Esophagus mucosa (tissue), 1 donor: ENCODE results near the gene IGFL4. TPM values are rescaled to one million over a fixed set of nuclear protein-coding genes. Genes with fewer than 3 reads are reported as not detected.

Experiments used
- ATAC-seq: fragments of 200-7000 bp; cut with Tn5 transposase; one replicate; pipeline ENCODE4 v1.9.1; 2020
- total RNA-seq: library from RNA; stranded (reverse); gene quantifications from one replicate; pipeline ENCODE4 v1.2.4, GENCODE V29; 2023
- donor health status: DM: yes; HTN: yes; CAD: no.

The IGFL4 gene
- total RNA-seq, 1 donor from 2014 or later = 0.24 TPM

DNA sequence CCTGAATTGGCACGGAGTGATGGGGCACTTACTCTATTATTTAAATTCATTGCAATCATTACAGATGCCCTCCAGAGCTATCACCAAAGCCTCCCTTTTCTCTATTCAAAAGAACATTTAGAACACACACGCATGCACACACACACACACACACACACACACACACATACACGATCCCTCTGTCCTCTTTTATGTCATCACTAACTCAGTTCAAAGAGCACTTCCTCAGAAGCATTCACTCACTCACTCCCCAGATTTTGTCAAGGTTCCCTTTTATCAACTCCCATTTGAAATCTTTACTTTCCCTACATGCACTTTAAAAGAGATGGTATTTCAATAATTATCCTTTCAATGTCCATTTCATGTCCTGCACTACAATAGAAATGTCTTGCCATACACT, 22.4 kb upstream of the IGFL4 start:
- ATAC-seq = no peak

DNA sequence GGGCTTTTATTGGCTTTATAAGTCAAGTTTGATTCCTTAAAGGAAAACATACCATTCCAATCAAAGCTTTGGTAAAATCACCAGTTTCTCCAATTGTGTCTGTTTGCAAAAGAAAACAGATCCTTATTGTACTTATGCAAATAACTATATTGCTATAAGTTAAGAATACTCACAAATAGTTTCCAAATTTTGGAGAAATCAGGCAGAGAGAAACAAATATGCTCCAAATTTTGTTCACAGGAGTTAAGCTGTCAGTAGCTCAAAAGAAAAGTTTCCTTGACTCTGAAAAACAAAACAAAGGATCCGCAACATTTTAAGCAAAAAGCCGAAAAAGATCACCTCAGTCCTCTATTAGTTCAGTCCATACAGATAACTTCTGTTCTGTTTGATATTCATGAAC, 19.2 kb upstream of the IGFL4 start:
- ATAC-seq = no peak

DNA sequence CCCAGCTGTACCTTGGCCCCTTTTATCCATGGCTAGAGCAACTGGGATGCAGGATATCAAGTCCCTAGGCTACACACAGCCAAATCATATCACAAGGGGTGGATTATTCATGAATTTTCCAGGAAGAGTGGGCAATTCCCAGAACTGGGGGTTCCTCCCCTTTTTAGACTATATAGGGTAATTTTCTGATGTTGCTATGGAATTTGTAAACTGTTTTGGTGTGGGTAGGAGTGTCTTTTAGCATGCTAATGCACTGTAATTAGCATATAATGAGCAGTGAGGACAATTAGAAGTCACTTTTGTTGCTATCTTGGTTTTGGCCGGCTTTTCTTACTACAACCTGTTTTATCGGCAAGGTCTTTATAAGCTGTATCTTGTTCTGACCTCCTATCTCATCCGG, 18.0 kb upstream of the IGFL4 start:
- ATAC-seq = no peak

DNA sequence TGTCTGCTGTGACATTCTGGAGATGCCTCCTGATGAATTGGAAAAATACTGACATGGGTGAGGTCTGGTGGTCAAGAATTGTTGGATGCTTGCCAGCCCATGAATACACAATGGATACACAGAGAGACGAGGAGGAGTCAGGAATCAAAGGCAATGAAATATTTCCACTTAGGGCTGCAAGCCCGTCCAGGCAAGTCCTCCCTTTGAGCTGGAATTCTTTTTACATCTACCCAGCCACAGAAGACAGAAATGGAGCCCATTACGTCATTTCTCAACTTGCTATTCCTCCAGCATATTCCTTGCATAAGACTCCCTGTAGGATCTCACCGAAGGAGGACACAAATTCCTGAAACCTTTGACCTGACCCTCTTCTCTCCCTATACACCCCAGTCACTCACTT, 15.7 kb upstream of the IGFL4 start:
- peak; percentile 43 for ATAC-seq

DNA sequence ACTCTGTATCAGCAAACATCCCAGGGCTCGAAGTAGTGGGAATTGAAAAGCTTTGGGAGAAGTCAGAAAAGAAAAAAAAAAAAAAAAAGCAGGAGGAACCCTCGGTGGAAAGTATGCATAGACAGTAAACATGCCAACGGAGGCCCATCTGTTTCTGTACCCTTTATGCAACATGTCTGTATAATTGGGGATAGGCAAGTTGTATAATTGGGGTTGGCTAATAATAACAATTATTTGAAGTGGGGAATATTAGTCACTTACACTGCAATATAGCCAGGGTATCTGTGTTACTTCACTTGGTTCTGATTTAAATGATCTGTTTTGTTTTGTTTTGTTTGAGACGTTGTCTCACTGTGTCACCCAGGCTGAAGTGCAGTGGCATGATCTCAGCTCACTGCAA, 12.1 kb upstream of the IGFL4 start:
- ATAC-seq = no peak

DNA sequence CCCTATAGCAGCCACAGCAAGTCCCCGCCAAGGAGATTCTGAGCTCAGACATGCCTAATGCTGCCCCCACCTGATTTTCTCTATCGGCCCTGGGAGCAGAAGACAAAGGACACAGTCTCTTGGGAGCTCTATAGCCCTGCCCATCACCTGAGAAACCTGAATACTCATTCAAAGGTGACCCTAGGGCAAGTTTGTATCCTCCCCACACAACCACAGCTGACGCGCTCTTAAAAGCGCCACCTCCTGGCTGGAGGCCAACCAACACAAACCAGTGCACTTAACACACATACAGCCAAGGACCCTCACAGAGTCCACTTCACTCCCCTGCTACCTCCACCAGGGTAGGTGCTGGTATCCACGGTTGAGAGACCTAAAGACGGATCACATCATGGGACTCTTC, 8.8 kb upstream of the IGFL4 start:
- peak; percentile 60 for ATAC-seq

DNA sequence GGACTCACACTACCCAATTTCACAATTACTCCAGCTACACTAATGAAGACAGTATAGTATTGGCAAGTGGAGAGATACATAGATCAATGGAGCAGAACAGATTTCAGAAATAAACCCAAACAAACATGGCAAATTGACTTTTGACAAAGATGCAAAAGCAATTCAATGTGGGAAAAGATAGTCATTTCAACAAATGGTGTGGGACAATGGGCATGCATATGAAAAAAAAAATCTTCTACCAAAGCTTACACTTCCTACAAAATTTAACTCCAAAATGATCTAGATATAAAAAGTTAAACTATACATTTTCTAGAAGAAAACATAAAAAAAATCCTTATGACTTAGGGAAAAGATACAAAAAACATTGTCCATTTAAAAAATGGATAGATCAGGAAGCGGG, 2.7 kb upstream of the IGFL4 start:
- no peak for ATAC-seq

DNA sequence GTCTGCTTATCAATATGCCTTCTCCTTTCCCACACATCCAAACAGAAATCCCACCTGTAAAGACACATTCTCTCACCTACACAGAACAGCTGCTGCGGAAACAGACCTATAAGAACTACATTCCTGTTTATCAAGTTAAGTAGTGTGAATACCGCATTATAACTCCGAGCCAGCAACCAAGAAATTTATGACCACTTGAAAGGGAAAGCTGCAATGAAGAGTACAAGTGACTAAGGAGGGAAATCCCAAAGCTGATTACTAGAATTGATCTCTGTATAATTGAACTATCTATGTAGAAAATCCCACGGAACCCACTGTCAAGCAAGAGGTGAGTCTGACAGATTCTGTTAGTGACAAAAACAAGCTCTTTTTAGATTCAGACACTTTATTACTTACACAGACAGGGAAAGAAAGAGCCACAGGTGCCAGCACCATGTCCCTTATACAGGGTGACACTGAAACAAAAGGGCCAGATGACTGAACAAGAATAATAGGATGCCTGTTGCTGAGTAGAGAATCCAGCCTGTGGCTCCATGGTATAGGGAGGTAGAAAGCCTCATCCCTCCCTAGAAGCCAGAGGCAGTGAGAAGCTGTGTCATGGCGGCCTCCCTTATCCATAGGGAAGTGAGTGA, 1.6 kb upstream of the IGFL4 start:
- no peak for ATAC-seq

DNA sequence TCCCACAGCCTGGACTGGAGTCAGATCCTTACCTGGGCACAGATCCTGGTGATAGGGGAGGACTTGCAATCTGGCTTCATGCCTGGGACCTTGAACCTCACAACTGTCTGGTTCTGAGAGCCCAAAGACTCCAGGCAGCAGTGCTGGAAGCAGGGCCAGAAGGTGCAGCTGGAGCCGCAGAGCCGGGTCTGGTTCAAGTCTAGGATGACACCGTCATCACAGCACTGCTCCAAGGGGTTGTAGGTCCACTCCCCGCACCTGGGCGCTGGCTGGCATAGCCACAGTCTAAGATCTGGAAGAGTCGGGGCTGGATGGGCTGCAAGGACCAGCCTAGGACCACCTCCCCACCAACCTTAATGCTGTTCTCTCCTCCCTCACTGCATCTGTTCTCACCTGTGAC, 677 bp downstream of the IGFL4 start:
- ATAC-seq = no peak

DNA sequence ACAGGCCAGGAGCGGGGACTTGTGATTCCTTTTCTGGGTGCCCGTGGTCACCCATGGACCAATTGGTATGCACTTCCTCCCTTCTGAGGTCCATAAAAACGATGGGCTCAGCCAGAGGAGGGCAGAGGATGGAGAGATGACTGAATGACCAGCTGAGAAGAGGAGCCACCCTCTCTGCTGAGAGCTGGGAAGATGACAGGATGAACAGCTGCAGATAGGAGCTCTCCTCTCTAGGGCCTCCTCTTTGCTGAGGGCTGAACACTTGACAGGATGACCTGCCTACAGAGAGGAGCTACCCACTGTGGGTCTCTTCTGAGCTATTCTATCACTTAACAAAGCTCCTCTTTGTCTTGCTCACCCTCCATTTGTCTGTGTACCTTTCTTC, 4.1 kb downstream of the IGFL4 start:
- ATAC-seq = no peak

DNA sequence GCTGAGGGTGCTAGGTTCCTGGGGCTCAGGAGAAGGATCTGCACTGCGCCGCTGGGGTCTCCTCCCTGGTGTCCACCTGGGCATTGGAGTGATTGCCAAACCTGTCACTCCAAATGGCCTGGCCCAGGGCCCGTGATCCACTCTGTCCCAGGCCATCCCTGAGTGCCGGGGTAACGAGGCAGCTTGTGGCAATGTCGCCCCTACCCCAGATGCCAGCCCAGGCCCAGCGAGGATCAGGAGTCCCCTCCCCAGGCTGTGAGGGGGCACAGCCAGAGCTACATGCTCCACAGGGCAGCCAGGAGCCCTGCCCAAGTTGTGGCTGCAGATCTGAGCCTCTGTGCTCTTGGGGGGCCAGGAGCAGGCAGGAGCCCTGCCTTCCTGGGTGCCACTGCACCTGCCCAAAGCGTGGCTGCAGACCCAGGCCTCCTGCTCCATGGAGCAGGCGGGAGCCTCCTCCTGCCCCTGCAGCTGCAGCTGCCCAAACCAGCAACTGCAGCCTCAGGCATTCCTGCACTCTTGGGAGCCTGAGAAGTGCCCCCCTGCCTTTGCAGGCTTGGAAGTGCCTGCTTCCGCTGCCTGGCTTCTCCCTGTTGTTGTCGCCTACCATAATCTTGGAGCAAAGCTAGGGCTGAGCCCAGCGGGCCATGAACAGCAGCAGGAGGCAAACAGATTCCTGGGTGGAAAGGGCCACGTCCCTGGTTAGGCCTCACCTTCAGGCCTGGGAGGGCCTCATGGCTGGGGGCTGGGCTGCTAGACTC, 4.6 kb downstream of the IGFL4 start:
- peak; percentile 16 for ATAC-seq

DNA sequence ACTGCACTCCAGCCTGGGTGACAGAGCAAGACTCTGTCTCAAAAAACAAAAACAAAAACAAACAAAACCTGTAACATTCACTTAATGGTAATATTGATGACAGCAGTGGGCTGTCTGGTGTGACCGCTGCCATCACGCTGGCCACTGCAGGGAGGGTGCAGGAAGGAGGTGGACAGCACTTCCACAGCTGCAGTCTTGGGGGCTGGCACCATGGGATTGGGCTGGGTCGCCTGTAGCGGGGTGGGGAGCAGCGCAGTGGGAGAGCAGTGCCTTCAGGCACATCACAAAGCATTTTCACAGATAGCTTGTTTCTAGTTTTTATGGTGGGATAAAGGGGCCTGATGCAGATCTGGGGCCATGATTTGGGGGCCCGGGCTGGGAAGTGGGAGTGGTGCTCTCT, 5.3 kb downstream of the IGFL4 start:
- ATAC-seq = no peak

DNA sequence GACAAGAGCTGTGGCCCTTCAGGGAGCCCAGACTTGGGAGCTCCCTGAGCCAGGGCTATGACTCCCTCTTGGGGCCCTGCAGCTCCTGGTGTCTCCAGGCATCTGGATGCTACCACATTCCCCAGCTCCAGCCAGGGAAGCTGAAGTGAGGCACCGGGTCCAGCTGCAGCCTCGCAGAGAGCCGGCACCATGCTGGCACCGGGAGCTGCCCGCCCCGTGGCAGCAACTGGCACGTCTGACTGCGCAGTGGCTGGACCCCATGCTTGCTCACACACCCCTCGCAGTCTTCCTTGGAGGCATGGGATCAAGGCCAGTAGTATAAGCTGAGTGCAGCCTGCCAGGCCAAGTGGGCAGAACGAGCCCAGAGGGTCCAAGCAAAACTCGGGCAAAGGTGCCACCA, 7.4 kb downstream of the IGFL4 start:
- ATAC-seq = no peak

DNA sequence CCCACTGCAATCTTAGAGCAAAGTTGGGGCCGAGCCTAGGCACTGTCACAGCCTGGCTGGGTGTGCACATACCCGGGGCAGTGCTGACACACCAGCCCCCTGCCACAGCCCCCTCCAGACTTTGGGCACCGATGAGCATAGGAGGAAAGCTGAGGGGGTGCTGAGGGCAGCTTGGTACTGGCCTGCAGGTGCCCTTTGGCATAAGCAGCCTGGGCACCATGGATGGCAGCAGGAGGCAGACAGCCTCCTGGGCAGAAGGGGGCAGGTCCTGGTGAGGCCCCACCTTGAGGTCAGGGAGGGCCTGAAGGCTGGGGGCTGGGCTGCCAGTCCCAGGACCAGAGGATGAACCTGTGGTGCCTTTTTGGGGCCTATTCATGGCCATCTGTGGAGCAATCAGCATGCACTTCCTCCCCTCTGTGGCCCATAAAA, 8.2 kb downstream of the IGFL4 start:
- no peak for ATAC-seq

DNA sequence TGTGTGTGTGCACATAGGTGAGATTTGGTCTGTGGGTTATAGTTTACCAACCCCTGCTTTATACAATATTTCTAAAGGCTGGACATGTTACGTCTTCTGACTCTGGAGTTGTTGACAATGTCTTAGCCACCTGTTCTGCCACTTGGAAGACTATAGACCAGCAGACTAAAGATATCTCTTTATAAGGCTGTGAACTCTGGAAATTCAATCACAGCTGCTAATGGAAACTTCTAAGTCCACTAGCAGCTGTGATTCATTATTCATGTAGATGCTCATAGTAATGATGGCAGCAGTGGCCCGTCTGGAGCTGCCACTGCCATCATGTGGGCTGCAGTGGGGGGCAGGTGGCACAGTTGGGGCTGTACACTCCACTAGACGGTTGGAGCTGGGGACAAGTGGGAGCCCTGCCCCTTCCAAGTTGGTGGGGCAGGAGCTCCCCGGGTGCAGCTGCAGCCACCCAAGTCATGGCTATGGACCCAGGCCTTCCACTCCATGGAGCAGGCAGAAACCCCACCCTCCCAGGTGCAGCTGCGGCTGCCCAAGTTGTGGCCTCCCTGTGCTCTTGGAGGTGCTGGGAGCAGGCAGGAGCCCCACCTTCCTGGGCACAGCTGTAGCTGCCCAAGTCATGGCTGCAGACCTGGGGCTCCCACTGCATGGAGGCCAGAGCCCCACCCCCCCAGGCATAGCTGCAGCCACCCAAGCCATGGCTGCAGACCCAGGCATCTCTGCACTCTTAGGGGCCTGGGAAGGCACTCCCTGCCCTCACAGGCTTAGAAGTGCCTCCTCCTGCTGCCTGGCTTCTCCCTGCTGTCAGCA, 8.8 kb downstream of the IGFL4 start:
- no peak for ATAC-seq

DNA sequence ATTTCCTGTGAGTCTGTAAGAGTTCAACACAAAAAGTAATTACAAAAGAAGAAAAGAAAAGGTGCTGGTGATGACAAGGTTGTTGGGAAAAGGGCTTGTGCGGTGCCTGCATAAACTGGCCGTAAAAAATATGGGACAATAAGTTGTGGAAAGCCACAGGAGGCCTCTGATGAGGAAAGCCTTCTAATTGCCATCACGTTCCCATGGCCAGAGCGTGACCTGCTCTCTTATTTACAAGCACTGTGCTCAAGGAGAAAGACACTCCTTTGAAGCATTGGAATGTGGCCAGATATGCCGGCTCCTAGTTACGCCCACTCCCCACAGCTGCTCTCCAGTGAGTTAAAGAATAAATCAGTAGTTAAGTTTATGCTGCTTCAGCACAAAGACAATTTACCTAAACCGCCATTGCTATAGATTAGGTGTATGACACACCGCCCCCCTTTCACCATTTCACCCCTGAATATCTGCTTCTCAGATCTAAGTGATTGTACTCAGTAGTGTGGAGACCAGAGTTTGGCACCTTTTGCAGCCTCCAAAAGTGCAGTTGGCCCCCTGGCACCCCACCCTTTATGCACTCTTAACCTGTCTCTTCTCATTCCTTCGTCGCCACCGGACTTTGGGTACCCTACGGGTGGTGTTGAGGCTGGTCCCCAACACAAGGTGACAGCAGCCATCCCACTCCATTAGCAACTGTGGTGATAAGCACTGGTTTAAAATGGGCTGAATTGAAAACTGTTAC, 9.8 kb downstream of the IGFL4 start:
- no peak for ATAC-seq

DNA sequence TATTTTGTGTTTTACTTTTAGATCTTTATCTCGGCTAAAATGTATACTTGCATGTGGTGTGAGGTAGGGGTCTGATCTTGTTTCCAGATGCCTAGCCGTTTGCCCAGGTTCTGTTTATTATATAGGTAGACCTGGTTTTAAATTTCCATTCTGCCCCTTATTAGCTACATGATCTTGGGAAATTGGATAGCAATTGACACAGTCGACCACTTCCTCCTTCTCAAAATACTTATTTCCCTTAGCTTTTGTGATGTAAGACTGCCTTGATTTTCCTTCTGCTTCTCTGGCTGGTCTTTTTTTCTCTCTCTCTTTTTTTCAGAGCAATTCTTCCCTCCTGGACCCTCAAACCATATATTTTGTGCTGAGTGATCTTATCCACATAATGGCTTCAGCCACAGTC, 15.0 kb downstream of the IGFL4 start:
- no peak for ATAC-seq

DNA sequence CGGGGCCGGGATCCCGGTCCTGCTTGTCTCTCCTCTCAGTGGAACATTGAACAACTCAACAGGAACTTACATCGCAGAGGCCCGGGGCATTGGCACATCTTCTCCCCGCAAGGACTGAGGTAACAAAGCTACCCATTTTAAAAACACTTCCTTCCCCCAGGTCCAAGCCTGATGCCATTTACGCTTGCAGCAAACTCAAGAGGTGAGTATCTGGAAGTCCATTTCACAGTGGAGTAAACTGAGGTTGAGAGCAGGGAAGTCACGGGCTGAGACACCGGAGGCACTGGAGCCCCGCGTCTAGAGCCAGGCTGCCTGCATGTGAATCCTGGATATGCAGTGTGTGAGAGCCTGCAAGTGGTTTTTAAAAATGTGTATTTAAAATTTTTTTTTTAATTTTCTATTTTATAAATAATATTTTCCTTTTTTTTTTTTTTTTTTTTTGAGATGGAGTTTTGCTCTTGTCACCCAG, 17.5 kb downstream of the IGFL4 start:
- ATAC-seq = no peak

DNA sequence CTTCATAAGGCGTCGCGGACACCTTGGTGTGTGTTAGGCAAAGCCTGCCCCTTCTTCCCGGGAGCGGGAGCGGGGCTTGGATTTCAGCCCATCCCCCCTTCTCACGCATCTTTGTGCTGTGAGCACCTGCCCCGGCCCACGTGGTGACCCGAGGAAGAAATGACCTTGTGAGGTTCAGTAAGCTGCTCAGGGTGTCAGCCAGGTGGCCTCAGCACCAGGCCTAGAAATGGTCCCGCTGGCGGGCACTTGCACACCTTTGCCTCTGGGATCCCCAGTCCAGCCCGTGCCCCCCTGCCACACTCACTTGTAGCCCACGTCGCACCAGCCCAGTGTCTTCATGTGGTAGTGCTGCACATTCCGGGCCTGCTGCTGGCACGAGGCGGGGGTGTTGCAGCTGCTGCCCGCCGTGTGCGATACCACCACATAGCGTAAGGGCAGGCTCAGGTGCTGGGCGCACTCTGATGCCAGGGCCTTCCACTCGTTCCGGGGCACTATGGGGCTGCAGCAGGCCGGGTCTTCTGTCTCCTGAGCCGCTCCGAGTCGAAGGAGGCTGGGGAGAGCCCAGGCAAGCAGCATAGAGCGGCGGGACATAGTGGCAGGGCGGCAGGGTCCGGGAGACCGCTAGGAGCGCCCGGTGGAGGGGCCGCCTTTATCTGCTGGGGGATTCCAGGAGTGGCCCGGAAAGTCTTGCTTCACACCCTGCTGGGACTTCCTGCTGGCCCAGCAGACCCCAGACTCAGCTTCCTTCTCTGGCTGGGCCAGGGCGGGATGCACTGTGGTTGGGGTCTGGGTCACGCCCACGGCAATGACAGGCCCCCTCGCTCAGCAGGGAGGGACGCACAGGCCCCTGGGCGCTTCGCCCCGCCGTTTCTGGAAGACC, 18.1 kb downstream of the IGFL4 start, which contains the start of gene PGLYRP1:
Gene PGLYRP1, minus strand, starts transcription at position 623 of the 880 bp plus-strand sequence. Its CDS starts 32 bp downstream, at position 591.
- no peak for ATAC-seq

DNA sequence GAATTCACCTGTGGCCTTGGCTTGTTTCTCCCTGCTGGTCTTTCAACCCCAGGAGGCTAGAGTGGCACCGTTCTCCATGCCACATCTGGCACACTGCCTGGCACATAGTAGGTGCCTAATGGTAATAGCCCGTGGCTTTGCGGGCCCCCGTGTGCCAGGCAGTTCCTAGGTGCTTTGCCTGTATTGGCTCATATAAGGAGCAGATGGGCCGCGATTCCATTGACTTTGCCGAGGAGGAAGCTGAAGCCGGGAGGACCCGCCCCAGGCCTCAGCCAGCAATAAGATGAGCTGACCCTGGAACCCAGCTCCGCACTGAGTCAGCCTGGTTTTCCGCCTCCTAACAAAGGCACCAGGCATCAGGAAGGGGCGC, 18.8 kb downstream of the IGFL4 start:
- ATAC-seq = no peak

DNA sequence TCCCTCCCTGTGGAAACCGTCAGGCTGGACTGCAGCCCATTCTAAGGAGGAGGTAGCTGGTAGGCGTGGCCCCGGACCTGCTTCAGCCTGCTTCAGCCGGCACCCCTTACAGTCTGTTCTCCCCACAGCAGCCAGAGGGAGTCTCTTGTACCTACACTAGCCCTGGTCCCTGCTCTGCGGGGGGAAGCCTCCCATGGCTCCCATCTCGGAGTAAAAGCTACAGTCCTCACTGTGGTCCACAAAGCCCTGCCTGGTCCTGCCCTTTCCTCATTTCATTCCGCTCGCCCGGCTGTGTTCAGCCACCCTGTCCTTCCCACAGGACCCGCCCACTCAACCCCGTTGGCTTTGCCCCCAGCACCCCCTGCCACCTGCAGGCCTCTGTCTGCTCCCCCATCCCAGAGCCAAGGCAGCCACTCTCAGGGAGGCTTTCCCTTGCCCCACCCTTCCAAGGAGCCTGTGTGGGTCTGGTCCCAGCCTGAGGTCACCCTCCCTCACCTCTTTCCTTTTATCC, 19.2 kb downstream of the IGFL4 start:
- ATAC-seq = peak; percentile 75

DNA sequence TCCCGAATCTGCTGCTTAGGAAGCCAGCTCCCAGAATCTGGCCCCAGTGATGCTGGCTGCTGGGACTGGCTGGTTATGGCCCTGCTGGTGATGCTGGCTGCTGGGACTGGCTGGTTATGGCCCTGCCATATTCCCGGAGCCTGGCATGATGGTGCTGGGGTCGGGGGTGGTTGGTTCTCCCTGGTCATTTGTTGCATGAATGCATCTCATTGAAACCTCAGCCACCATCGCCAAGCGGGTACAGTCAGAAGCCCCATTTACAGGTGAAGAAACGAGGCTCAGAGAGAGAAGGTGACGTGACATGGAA, 20.0 kb downstream of the IGFL4 start:
- no peak for ATAC-seq
